ENCODE data around the gene DTD2.

GRCh38 chr14:31428011-31428410 lies 29.3 kb downstream of the DTD2 start:
- TF ChIP-seq CTCF (IDR thresholded peaks at IDR 0.05) (no peak), REST (IDR thresholded peaks at IDR 0.05; ENCODE audit: insufficient read depth in 1 of 2, low read depth in 2 of 2, low read length in 1 of 2) (no peak), POLR2AphosphoS5 (IDR thresholded peaks at IDR 0.05; ENCODE audit: low read depth, low read length) (no peak), TCF7L2 (IDR thresholded peaks at IDR 0.05; ENCODE audit: low read depth, low read length) (no peak)
